Measurements from ENCODE around the gene KLK6. TPM values are rescaled to one million over a fixed set of nuclear protein-coding genes. Genes with fewer than 3 reads are reported as not detected.

Gene KLK6
- total and polyA plus RNA-seq, 2 of the 13 experiments (the other 11 are each of a cell fraction or from before 2014, with no cell fraction given), result 0.15 to 1.8 TPM

DNA sequence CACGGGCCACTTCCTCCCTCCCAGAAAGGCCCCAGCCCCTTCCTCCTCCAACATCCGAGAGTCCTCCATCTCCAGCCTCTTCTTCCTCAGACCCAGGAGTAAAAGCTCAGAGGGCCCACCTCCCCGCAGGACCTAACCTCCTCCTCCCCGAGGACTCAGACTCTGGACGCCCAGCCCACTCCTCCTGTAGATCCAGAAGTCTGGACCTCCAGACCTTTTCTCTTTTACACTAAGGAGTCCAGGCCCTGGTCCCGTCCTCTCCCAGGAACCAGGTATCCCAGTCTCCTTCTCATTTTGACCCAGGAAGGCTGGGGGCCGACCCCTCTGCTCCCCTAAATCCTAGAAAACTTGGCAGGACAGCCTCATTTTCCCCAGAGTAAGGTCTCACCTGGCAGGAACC is 33.9 kb upstream of the KLK6 start:
- Histone ChIP-seq H3K4me3 (replicated peaks in 1 of 3; ENCODE audit: insufficient read depth in 1 of 3, low read depth in 2 of 3, low read length in 3 of 3) (no peak overlapping the region), H3K27ac (ENCODE audit: extremely low read length, insufficient read depth, low read length) (no peak overlapping the region), H3K79me2 (ENCODE audit: insufficient read depth, low read length) (no peaks in the 10 kb centered on the region), H3K9ac (ENCODE audit: insufficient read depth, low read depth, low read length) (no peak overlapping the region), H3K27me3 (ENCODE audit: control insufficient read depth in 1 of 2, insufficient read depth in 2 of 2, low read length in 2 of 2) (peaks cover 3% of the 10 kb centered on the region in 2 experiments; a peak in 3 of 5 replicates), H3K36me3 (replicated peaks in 1 of 2; ENCODE audit: control insufficient read depth in 1 of 2, insufficient read depth in 2 of 2, low read length in 2 of 2) (no peaks in the 10 kb centered on the region), H3K9me3 (ENCODE audit: low read length) (no peaks in the 10 kb centered on the region), H2AFZ (ENCODE audit: low read length) (no peak overlapping the region), H3K4me2 (ENCODE audit: low read depth, low read length) (no peak overlapping the region), H3K4me1 (ENCODE audit: insufficient read depth, low read length) (no peaks in the 10 kb centered on the region), H4K20me1 (ENCODE audit: insufficient read depth, low read length) (no peaks in the 10 kb centered on the region)
- in situ Hi-C loops (cut with HindIII; ENCODE audit: extremely low pct_ligation_motif_present, low pct_unique_long_range_greater_than_20kb) (no loop called here), intact Hi-C loops (cut with micrococcal nuclease; ENCODE audit: unreplicated experiment) (no loop called here)
- WGBS (ENCODE audit: low lambda C conversion rate), result 23% methylated on average over 7 of the region's 7 CpGs
- no peak for DNase-seq (ENCODE audit: low spot score)
- POLR2A ChIA-PET, result no interaction called here
- no TSS peak for BruUV-seq (replicated peaks)
- ATAC-seq, result no peak
- FAIRE-seq, result no peak
- CTCF ChIA-PET (ENCODE audit: low intra/inter-chr PET ratio, low total read pairs), result no interaction called here
- no peak for TF ChIP-seq TRIM24 (CRISPR knock-in tag; IDR thresholded peaks at IDR 0.05)
- TF ChIP-seq ZNF850 (CRISPR knock-in tag; conservative IDR thresholded peaks at IDR 0.05), result no peak
- no peak for TF ChIP-seq ZNF761 (CRISPR knock-in tag; conservative IDR thresholded peaks at IDR 0.05)
- TF ChIP-seq NFE2L2 (IDR thresholded peaks at IDR 0.05; ENCODE audit: low read length), result no peak
- TF ChIP-seq, protein P1, sequence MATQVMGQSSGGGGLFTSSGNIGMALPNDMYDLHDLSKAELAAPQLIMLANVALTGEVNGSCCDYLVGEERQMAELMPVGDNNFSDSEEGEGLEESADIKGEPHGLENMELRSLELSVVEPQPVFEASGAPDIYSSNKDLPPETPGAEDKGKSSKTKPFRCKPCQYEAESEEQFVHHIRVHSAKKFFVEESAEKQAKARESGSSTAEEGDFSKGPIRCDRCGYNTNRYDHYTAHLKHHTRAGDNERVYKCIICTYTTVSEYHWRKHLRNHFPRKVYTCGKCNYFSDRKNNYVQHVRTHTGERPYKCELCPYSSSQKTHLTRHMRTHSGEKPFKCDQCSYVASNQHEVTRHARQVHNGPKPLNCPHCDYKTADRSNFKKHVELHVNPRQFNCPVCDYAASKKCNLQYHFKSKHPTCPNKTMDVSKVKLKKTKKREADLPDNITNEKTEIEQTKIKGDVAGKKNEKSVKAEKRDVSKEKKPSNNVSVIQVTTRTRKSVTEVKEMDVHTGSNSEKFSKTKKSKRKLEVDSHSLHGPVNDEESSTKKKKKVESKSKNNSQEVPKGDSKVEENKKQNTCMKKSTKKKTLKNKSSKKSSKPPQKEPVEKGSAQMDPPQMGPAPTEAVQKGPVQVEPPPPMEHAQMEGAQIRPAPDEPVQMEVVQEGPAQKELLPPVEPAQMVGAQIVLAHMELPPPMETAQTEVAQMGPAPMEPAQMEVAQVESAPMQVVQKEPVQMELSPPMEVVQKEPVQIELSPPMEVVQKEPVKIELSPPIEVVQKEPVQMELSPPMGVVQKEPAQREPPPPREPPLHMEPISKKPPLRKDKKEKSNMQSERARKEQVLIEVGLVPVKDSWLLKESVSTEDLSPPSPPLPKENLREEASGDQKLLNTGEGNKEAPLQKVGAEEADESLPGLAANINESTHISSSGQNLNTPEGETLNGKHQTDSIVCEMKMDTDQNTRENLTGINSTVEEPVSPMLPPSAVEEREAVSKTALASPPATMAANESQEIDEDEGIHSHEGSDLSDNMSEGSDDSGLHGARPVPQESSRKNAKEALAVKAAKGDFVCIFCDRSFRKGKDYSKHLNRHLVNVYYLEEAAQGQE (IDR thresholded peaks at IDR 0.05; ENCODE audit: borderline replicate concordance in 1 of 2, low read depth in 1 of 2, low read length in 2 of 2), result no peak
- no peak for TF ChIP-seq ZNF614 (CRISPR knock-in tag; IDR thresholded peaks at IDR 0.05; ENCODE audit: borderline replicate concordance)
- no peak for TF ChIP-seq ZFYVE20 (CRISPR knock-in tag; IDR thresholded peaks at IDR 0.05; ENCODE audit: borderline replicate concordance, low read depth)
- TF ChIP-seq, protein P2, sequence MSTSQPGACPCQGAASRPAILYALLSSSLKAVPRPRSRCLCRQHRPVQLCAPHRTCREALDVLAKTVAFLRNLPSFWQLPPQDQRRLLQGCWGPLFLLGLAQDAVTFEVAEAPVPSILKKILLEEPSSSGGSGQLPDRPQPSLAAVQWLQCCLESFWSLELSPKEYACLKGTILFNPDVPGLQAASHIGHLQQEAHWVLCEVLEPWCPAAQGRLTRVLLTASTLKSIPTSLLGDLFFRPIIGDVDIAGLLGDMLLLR (CRISPR knock-in tag; IDR thresholded peaks at IDR 0.05), result no peak
- TF ChIP-seq ZNF773 (CRISPR knock-in tag; IDR thresholded peaks at IDR 0.05; ENCODE audit: borderline replicate concordance), result no peak
- TF ChIP-seq, protein P3, sequence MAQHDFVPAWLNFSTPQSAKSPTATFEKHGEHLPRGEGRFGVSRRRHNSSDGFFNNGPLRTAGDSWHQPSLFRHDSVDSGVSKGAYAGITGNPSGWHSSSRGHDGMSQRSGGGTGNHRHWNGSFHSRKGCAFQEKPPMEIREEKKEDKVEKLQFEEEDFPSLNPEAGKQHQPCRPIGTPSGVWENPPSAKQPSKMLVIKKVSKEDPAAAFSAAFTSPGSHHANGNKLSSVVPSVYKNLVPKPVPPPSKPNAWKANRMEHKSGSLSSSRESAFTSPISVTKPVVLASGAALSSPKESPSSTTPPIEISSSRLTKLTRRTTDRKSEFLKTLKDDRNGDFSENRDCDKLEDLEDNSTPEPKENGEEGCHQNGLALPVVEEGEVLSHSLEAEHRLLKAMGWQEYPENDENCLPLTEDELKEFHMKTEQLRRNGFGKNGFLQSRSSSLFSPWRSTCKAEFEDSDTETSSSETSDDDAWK (CRISPR knock-in tag; IDR thresholded peaks at IDR 0.05), result no peak
- TF ChIP-seq, protein P4, sequence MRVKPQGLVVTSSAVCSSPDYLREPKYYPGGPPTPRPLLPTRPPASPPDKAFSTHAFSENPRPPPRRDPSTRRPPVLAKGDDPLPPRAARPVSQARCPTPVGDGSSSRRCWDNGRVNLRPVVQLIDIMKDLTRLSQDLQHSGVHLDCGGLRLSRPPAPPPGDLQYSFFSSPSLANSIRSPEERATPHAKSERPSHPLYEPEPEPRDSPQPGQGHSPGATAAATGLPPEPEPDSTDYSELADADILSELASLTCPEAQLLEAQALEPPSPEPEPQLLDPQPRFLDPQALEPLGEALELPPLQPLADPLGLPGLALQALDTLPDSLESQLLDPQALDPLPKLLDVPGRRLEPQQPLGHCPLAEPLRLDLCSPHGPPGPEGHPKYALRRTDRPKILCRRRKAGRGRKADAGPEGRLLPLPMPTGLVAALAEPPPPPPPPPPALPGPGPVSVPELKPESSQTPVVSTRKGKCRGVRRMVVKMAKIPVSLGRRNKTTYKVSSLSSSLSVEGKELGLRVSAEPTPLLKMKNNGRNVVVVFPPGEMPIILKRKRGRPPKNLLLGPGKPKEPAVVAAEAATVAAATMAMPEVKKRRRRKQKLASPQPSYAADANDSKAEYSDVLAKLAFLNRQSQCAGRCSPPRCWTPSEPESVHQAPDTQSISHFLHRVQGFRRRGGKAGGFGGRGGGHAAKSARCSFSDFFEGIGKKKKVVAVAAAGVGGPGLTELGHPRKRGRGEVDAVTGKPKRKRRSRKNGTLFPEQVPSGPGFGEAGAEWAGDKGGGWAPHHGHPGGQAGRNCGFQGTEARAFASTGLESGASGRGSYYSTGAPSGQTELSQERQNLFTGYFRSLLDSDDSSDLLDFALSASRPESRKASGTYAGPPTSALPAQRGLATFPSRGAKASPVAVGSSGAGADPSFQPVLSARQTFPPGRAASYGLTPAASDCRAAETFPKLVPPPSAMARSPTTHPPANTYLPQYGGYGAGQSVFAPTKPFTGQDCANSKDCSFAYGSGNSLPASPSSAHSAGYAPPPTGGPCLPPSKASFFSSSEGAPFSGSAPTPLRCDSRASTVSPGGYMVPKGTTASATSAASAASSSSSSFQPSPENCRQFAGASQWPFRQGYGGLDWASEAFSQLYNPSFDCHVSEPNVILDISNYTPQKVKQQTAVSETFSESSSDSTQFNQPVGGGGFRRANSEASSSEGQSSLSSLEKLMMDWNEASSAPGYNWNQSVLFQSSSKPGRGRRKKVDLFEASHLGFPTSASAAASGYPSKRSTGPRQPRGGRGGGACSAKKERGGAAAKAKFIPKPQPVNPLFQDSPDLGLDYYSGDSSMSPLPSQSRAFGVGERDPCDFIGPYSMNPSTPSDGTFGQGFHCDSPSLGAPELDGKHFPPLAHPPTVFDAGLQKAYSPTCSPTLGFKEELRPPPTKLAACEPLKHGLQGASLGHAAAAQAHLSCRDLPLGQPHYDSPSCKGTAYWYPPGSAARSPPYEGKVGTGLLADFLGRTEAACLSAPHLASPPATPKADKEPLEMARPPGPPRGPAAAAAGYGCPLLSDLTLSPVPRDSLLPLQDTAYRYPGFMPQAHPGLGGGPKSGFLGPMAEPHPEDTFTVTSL (CRISPR knock-in tag; IDR thresholded peaks at IDR 0.05; ENCODE audit: borderline replicate concordance), result no peak
- no peak for TF ChIP-seq ZNF616 (CRISPR knock-in tag; IDR thresholded peaks at IDR 0.05; ENCODE audit: low read depth)
- TF ChIP-seq ZNF550 (CRISPR knock-in tag; IDR thresholded peaks at IDR 0.05; ENCODE audit: borderline replicate concordance), result no peak

Data from HepG2 (cell line).